ENCODE results near the gene FIS1.

GRCh38 chr7:101222275-101222830 is 22.5 kb downstream of the FIS1 start:
- no peak for TF ChIP-seq EZH2 (IDR thresholded peaks at IDR 0.05; ENCODE audit: low read length)
- TF ChIP-seq, protein P1, sequence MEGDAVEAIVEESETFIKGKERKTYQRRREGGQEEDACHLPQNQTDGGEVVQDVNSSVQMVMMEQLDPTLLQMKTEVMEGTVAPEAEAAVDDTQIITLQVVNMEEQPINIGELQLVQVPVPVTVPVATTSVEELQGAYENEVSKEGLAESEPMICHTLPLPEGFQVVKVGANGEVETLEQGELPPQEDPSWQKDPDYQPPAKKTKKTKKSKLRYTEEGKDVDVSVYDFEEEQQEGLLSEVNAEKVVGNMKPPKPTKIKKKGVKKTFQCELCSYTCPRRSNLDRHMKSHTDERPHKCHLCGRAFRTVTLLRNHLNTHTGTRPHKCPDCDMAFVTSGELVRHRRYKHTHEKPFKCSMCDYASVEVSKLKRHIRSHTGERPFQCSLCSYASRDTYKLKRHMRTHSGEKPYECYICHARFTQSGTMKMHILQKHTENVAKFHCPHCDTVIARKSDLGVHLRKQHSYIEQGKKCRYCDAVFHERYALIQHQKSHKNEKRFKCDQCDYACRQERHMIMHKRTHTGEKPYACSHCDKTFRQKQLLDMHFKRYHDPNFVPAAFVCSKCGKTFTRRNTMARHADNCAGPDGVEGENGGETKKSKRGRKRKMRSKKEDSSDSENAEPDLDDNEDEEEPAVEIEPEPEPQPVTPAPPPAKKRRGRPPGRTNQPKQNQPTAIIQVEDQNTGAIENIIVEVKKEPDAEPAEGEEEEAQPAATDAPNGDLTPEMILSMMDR (optimal IDR thresholded peaks at IDR 0.05 in 1 of 3, IDR thresholded peaks at IDR 0.05 in 1 of 3, conservative IDR thresholded peaks at IDR 0.05 in 1 of 3; ENCODE audit: extremely low read depth in 1 of 3, insufficient read depth in 2 of 3, low read length in 3 of 3), result no peak
